Measurements from ENCODE around the gene LNPEP.
A peak's percentile ranks its signal among the peaks of the same experiment; 100 is the strongest.

Gene LNPEP

DNA sequence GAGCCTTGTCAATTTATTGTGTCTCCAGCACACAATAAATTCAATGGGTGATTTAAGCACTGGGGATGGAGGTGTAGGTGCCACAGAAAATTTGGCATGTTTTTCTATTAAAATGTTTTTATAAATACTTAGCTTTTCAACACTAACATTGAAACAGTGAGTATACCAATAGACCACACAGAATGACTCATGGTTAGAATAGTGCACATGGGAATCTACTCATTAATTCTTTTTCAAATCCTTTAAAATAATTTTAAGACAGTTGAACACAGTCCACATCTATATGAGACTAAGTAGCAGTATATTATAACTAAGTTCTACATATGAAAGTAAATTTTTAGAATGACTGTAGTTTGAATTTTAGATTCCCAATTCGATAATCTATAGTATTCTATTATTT is 67.1 kb downstream of the LNPEP start:
- Histone ChIP-seq H3K4me1 (ENCODE audit: control insufficient read depth, insufficient read depth, low read depth, low read length) (no peaks in the 10 kb centered on the region), H3K9me3 (ENCODE audit: control insufficient read depth, low read length) (no peaks in the 10 kb centered on the region), H3K27me3 (ENCODE audit: control insufficient read depth in 1 of 2, insufficient read depth in 1 of 2, low read length in 2 of 2) (no peaks in the 10 kb centered on the region), H3K79me1 (replicated peaks; ENCODE audit: low read length, poor library complexity, severe bottlenecking) (peaks cover 22% of the 10 kb centered on the region), H3K4me2 (ENCODE audit: low read length, poor library complexity, severe bottlenecking) (no peak overlapping the region), H3K14ac (ENCODE audit: low read length in 2 of 2) (no peak overlapping the region), H2AK5ac (ENCODE audit: low read length, severe bottlenecking) (no peak overlapping the region), H4K8ac (ENCODE audit: low read length) (no peak overlapping the region), H2BK12ac (ENCODE audit: low read length in 2 of 2) (no peak overlapping the region), H3K18ac (ENCODE audit: low read depth in 1 of 2, low read length in 2 of 2) (no peak overlapping the region), H3K9ac (ENCODE audit: low read length) (no peak overlapping the region), H2AFZ (ENCODE audit: low read depth, low read length) (no peak overlapping the region), H4K91ac (ENCODE audit: low read length) (no peak overlapping the region), H3K27ac (ENCODE audit: low read length, poor library complexity, severe bottlenecking) (no peak overlapping the region), H3K36me3 (ENCODE audit: control insufficient read depth in 1 of 2, insufficient read depth in 2 of 2, low read depth in 1 of 2, low read length in 2 of 2) (peaks cover 0 to 70% of the 10 kb centered on the region in 2 experiments), H2BK120ac (ENCODE audit: low read depth, low read length) (no peak overlapping the region), H3K23ac (ENCODE audit: low read length in 2 of 2) (no peak overlapping the region), H2BK5ac (ENCODE audit: low read depth, low read length, poor library complexity, severe bottlenecking) (no peak overlapping the region), H2BK15ac (ENCODE audit: low read depth, poor library complexity, severe bottlenecking) (no peak overlapping the region), H3K4ac (ENCODE audit: low read depth in 1 of 2, low read length in 2 of 2) (no peak overlapping the region), H3K4me3 (ENCODE audit: insufficient read depth in 1 of 2, low read depth in 1 of 2, low read length in 2 of 2) (no peak overlapping the region)
- DNase-seq = no peak
- WGBS = no CpG with 5 or more reads among the region's 1 CpG

DNA sequence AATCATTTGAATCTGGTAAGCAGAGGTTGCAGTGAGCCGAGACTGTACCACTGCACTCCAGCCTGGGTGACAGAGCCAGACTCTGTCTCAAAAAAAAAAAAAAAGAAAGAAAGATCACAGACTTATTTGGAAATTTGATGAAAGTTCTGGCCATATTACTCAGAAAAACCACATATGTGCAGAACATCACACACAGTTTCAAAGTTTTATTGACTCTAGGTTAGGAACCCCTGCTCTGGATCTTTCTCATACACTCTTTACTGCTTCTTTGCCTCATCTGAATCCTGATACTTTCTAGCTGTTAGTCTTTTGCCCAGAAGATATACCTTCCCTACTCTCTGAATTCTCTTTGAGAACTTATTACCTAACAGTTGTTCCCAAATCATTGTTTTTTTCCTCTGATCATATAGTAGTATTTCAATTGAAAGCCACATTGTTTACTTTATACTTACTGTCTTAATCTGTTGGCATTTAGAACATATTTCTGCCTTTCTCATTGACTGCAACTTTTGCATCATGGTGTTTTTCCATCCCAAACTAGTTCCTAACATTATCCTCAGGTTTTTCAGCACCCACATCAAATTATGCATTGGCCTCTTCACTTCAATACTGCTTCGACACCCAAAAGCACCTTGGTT is 68.7 kb downstream of the LNPEP start:
- no peak overlapping the region for H3K14ac ChIP-seq (ENCODE audit: low read length in 2 of 2)

DNA sequence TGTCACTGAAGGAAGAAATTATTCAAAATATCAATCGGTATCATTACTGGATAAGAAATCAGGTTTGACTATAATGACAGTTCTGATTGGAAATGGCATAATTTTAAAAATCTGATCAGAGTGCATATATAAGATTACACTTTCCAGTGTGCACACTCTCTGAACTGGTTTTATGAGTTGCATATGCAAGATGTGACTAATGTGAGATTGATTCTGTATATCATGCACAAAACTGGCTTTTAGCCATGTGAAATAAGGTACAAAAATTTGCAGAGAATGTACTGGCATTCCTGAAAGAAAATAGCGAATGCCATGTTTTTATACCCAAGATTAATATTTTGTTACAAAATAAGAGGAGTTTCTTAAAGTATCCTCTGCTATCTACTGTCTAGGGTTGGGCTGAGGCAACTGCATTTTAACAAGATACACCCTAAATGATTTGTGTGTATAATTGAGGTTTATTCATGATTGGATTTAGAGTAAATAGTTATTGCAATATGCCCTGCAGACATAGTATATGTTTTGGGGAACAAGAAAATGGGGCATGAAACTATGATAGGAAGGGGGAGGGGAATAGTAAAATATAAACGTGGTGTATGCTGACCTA is 70.7 kb downstream of the LNPEP start:
- H3K79me1 ChIP-seq (replicated peaks; ENCODE audit: low read length, poor library complexity, severe bottlenecking) = peaks cover 14% of the 10 kb centered on the region
- H4K91ac ChIP-seq (ENCODE audit: low read length) = no peak overlapping the region
- no peak overlapping the region for H3K23ac ChIP-seq (ENCODE audit: low read length in 2 of 2)
- no peak overlapping the region for H2BK12ac ChIP-seq (ENCODE audit: low read length in 2 of 2)
- H2BK15ac ChIP-seq (ENCODE audit: low read depth, poor library complexity, severe bottlenecking) = no peak overlapping the region
- no peak overlapping the region for H3K4me3 ChIP-seq (ENCODE audit: insufficient read depth in 1 of 2, low read depth in 1 of 2, low read length in 2 of 2)
- no peak overlapping the region for H2BK120ac ChIP-seq (ENCODE audit: low read depth, low read length)
- H3K9me3 ChIP-seq (ENCODE audit: control insufficient read depth, low read length) = no peaks in the 10 kb centered on the region
- no peak overlapping the region for H3K4ac ChIP-seq (ENCODE audit: low read depth in 1 of 2, low read length in 2 of 2)
- H3K4me2 ChIP-seq (ENCODE audit: low read length, poor library complexity, severe bottlenecking) = no peak overlapping the region
- no CpG with 5 or more reads among the region's 3 CpGs for WGBS
- no peaks in the 10 kb centered on the region for H3K27me3 ChIP-seq (ENCODE audit: control insufficient read depth in 1 of 2, insufficient read depth in 1 of 2, low read length in 2 of 2)
- H3K27ac ChIP-seq (ENCODE audit: low read length, poor library complexity, severe bottlenecking) = no peak overlapping the region
- H3K36me3 ChIP-seq (ENCODE audit: control insufficient read depth in 1 of 2, insufficient read depth in 2 of 2, low read depth in 1 of 2, low read length in 2 of 2) = peaks cover 0 to 47% of the 10 kb centered on the region in 2 experiments
- no peak overlapping the region for H3K18ac ChIP-seq (ENCODE audit: low read depth in 1 of 2, low read length in 2 of 2)
- no peak overlapping the region for H2AFZ ChIP-seq (ENCODE audit: low read depth, low read length)
- H2AK5ac ChIP-seq (ENCODE audit: low read length, severe bottlenecking) = no peak overlapping the region
- no peaks in the 10 kb centered on the region for H3K4me1 ChIP-seq (ENCODE audit: control insufficient read depth, insufficient read depth, low read depth, low read length)
- no peak overlapping the region for H4K8ac ChIP-seq (ENCODE audit: low read length)
- H3K9ac ChIP-seq (ENCODE audit: low read length) = no peak overlapping the region
- DNase-seq = no peak
- H2BK5ac ChIP-seq (ENCODE audit: low read depth, low read length, poor library complexity, severe bottlenecking) = no peak overlapping the region
- no peak overlapping the region for H3K14ac ChIP-seq (ENCODE audit: low read length in 2 of 2)

More for the DNA sequence above, 68.7 kb downstream of the LNPEP start:
- H4K91ac ChIP-seq (ENCODE audit: low read length) = no peak overlapping the region
- no peaks in the 10 kb centered on the region for H3K4me1 ChIP-seq (ENCODE audit: control insufficient read depth, insufficient read depth, low read depth, low read length)
- no peak overlapping the region for H3K23ac ChIP-seq (ENCODE audit: low read length in 2 of 2)
- H3K18ac ChIP-seq (ENCODE audit: low read depth in 1 of 2, low read length in 2 of 2) = no peak overlapping the region
- no peak overlapping the region for H2BK15ac ChIP-seq (ENCODE audit: low read depth, poor library complexity, severe bottlenecking)
- no peak overlapping the region for H3K4ac ChIP-seq (ENCODE audit: low read depth in 1 of 2, low read length in 2 of 2)
- no peak overlapping the region for H4K8ac ChIP-seq (ENCODE audit: low read length)
- H2AFZ ChIP-seq (ENCODE audit: low read depth, low read length) = no peak overlapping the region
- H3K4me3 ChIP-seq (ENCODE audit: insufficient read depth in 1 of 2, low read depth in 1 of 2, low read length in 2 of 2) = no peak overlapping the region
- no peaks in the 10 kb centered on the region for H3K27me3 ChIP-seq (ENCODE audit: control insufficient read depth in 1 of 2, insufficient read depth in 1 of 2, low read length in 2 of 2)
- H2BK5ac ChIP-seq (ENCODE audit: low read depth, low read length, poor library complexity, severe bottlenecking) = no peak overlapping the region
- 100% methylated on average over 1 of the region's 2 CpGs for WGBS
- H3K9ac ChIP-seq (ENCODE audit: low read length) = no peak overlapping the region
- no peak overlapping the region for H2AK5ac ChIP-seq (ENCODE audit: low read length, severe bottlenecking)
- DNase-seq = peak; percentile 23
- H3K79me1 ChIP-seq (replicated peaks; ENCODE audit: low read length, poor library complexity, severe bottlenecking) = peaks cover 17% of the 10 kb centered on the region
- H2BK12ac ChIP-seq (ENCODE audit: low read length in 2 of 2) = no peak overlapping the region
- no peak overlapping the region for H3K4me2 ChIP-seq (ENCODE audit: low read length, poor library complexity, severe bottlenecking)
- H2BK120ac ChIP-seq (ENCODE audit: low read depth, low read length) = no peak overlapping the region
- no peak overlapping the region for H3K27ac ChIP-seq (ENCODE audit: low read length, poor library complexity, severe bottlenecking)
- no peaks in the 10 kb centered on the region for H3K9me3 ChIP-seq (ENCODE audit: control insufficient read depth, low read length)
- H3K36me3 ChIP-seq (ENCODE audit: control insufficient read depth in 1 of 2, insufficient read depth in 2 of 2, low read depth in 1 of 2, low read length in 2 of 2) = peaks cover 0 to 56% of the 10 kb centered on the region in 2 experiments

DNA sequence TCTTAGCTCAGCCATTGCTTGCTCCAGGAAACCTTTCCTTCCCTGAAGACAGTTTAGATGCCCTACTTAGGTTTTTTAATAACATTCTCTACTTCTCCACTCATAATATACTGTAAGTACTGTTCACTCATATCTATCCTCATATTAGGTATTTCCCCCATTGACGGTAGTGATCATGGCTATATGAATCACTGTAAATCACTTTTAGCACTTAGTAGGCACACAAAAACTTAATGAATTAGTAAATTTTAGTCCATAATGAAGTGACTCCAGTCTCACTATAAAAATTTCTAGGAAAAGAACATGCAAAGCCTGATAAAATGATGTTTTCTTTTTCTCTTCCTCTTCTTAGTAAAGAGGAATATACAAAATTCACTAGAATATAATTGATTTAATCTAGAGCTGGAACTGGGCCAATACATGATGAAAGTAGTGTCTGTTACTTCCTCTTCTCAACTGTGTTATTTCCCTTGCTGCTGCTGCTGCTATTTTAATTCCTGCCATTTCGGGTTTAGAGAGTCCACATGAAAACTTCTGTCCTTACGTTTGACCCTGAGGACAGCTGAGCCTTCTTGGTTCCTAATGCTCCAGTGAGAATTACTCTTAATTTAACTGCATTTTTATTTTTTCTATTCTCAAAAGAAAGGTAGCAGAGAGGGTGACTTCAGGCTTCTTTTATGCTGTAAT is 73.5 kb downstream of the LNPEP start:
- Histone ChIP-seq H4K8ac (ENCODE audit: low read length) (no peak overlapping the region), H3K9ac (ENCODE audit: low read length) (no peak overlapping the region), H3K23ac (ENCODE audit: low read length in 2 of 2) (no peak overlapping the region), H3K27ac (ENCODE audit: low read length, poor library complexity, severe bottlenecking) (no peak overlapping the region), H2BK15ac (ENCODE audit: low read depth, poor library complexity, severe bottlenecking) (no peak overlapping the region), H3K36me3 (ENCODE audit: control insufficient read depth in 1 of 2, insufficient read depth in 2 of 2, low read depth in 1 of 2, low read length in 2 of 2) (peaks cover 0 to 54% of the 10 kb centered on the region in 2 experiments), H2BK12ac (ENCODE audit: low read length in 2 of 2) (no peak overlapping the region), H2AK5ac (ENCODE audit: low read length, severe bottlenecking) (no peak overlapping the region), H2AFZ (ENCODE audit: low read depth, low read length) (no peak overlapping the region), H3K9me3 (ENCODE audit: control insufficient read depth, low read length) (no peaks in the 10 kb centered on the region), H3K4me1 (ENCODE audit: control insufficient read depth, insufficient read depth, low read depth, low read length) (no peaks in the 10 kb centered on the region), H4K91ac (ENCODE audit: low read length) (no peak overlapping the region), H3K4me3 (ENCODE audit: insufficient read depth in 1 of 2, low read depth in 1 of 2, low read length in 2 of 2) (no peak overlapping the region), H3K79me1 (replicated peaks; ENCODE audit: low read length, poor library complexity, severe bottlenecking) (peaks cover 9% of the 10 kb centered on the region), H2BK5ac (ENCODE audit: low read depth, low read length, poor library complexity, severe bottlenecking) (no peak overlapping the region), H3K27me3 (ENCODE audit: control insufficient read depth in 1 of 2, insufficient read depth in 1 of 2, low read length in 2 of 2) (no peaks in the 10 kb centered on the region), H3K14ac (ENCODE audit: low read length in 2 of 2) (no peak overlapping the region), H3K4me2 (ENCODE audit: low read length, poor library complexity, severe bottlenecking) (no peak overlapping the region), H3K18ac (ENCODE audit: low read depth in 1 of 2, low read length in 2 of 2) (no peak overlapping the region), H3K4ac (ENCODE audit: low read depth in 1 of 2, low read length in 2 of 2) (no peak overlapping the region), H2BK120ac (ENCODE audit: low read depth, low read length) (no peak overlapping the region)
- WGBS = 92% methylated on average over 3 of the region's 3 CpGs
- peak; percentile 29 for DNase-seq

Measured in mesenchymal stem cell (in vitro differentiated cells and primary cell).